Measurements from ENCODE around the gene IZUMO4.

DNA sequence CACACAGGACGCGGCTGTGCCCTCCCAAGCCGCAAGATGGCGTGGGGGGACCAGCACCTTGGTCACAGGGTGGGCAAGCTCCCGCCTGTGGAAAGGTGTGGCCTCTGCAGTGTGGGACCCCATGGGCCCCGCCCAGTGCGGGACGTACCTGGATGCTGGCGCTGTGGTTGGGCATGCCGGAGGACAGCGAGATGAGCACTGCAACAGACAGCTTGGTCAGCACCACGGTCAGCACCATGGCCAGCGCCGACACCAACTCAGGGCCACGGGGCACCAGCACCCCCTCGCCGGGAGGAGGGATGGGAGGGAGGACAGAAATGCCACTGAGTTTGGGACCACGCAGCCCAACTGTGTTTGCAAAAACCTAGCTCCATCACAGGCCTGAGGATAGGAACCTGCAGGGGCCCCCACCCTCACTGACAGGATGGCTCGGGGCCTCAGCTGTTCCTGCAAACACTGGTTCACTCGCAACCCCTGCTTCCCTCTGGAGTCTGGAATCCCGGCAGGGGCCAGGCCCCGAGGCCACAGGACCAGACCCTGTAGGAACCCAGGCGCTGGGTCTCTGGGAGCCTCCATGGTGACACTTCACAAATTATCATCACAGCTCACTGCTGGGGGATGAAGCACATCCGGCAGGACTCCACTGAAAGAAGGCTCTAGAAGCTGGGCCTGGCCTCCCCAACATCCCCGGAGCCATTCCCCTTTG, 27.1 kb downstream of the IZUMO4 start:
- TF ChIP-seq, protein P1, sequence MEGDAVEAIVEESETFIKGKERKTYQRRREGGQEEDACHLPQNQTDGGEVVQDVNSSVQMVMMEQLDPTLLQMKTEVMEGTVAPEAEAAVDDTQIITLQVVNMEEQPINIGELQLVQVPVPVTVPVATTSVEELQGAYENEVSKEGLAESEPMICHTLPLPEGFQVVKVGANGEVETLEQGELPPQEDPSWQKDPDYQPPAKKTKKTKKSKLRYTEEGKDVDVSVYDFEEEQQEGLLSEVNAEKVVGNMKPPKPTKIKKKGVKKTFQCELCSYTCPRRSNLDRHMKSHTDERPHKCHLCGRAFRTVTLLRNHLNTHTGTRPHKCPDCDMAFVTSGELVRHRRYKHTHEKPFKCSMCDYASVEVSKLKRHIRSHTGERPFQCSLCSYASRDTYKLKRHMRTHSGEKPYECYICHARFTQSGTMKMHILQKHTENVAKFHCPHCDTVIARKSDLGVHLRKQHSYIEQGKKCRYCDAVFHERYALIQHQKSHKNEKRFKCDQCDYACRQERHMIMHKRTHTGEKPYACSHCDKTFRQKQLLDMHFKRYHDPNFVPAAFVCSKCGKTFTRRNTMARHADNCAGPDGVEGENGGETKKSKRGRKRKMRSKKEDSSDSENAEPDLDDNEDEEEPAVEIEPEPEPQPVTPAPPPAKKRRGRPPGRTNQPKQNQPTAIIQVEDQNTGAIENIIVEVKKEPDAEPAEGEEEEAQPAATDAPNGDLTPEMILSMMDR (IDR thresholded peaks at IDR 0.05) = no peak
- no peak for TF ChIP-seq POLR2AphosphoS5 (IDR thresholded peaks at IDR 0.05)
- TF ChIP-seq POLR2A (IDR thresholded peaks at IDR 0.05) = no peak
- no peak for TF ChIP-seq EP300 (IDR thresholded peaks at IDR 0.05)
